ENCODE data around the gene MN1. TPM values are rescaled to one million over a fixed set of nuclear protein-coding genes. Genes with fewer than 3 reads are reported as not detected.

The MN1 gene
- total RNA-seq, 1 donor from 2014 or later = 5.9 TPM

- Mint-ChIP-seq H3K9me3 (ENCODE audit: low read depth) (peaks cover 10% of the 10 kb centered on the region), H3K27me3 (peaks cover 26% of the 10 kb centered on the region), H3K4me1 (ENCODE audit: low read depth) (peaks cover 13% of the 10 kb centered on the region), H3K4me3 (ENCODE audit: low read depth) (no peak overlapping the region), H3K36me3 (ENCODE audit: insufficient read depth) (no peaks in the 10 kb centered on the region), H3K27ac (no peak overlapping the region)
- TF ChIP-seq CTCF (IDR thresholded peaks at IDR 0.05; ENCODE audit: unreplicated experiment) = no peak
- no peak for DNase-seq (ENCODE audit: low spot score, unreplicated experiment)
Observed at GRCh38 chr22:27727673-27728451, 73.7 kb downstream of the MN1 start.

DNA sequence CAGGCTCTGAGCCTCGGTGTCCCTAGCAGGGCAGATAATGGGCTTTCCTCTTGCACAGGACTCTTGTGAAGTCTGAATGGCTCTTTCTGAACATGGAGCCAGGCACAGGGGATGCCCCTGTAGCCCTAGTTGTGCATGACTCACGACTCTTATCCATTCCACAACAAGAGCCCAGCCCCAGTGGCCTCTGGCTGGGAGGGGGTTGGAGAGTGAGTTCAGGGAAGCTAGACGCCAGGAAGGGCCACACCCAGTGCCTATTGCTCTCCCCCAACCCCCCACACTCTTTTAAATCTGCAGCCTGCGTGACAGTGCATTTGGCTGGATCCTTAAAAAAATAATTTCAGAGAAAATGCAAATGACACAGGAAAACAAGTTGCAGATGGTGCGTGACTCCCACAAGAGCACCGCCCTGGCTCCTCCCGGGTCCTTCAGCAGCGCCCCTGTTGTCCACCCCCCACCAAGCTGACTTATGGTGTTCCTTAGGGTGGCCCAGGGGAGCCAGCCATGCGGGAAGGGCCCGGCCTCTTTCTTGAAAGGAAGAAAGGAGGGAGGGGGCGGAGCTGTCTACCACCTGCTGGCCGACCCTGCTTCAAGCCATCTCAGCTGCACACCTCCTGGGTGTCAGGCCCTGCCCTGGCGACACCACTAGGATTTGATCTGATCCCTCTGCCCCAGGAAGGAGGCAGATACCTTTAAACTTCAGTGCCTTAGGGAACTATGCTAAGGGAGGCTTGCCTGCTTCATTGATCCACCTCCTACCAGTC lies 74.7 kb downstream of the MN1 start:
- Mint-ChIP-seq H3K4me3 (ENCODE audit: low read depth) (no peak overlapping the region), H3K27ac (no peak overlapping the region), H3K4me1 (ENCODE audit: low read depth) (peaks cover 13% of the 10 kb centered on the region), H3K9me3 (ENCODE audit: low read depth) (peaks cover 10% of the 10 kb centered on the region), H3K36me3 (ENCODE audit: insufficient read depth) (no peaks in the 10 kb centered on the region), H3K27me3 (peaks cover 26% of the 10 kb centered on the region)
- TF ChIP-seq CTCF (IDR thresholded peaks at IDR 0.05; ENCODE audit: unreplicated experiment) = no peak
- no peak for DNase-seq (ENCODE audit: low spot score, unreplicated experiment)

- H3K36me3 Mint-ChIP-seq (ENCODE audit: insufficient read depth) = no peaks in the 10 kb centered on the region
- H3K9me3 Mint-ChIP-seq (ENCODE audit: low read depth) = peaks cover 10% of the 10 kb centered on the region
- no peak overlapping the region for H3K4me3 Mint-ChIP-seq (ENCODE audit: low read depth)
- peaks cover 21% of the 10 kb centered on the region for H3K27me3 Mint-ChIP-seq
- no peak for DNase-seq (ENCODE audit: low spot score, unreplicated experiment)
- H3K4me1 Mint-ChIP-seq (ENCODE audit: low read depth) = peaks cover 13% of the 10 kb centered on the region
- no peak overlapping the region for H3K27ac Mint-ChIP-seq
- TF ChIP-seq CTCF (IDR thresholded peaks at IDR 0.05; ENCODE audit: unreplicated experiment) = no peak
Observed at GRCh38 chr22:27726331-27726685, 75.2 kb downstream of the MN1 start.

DNA sequence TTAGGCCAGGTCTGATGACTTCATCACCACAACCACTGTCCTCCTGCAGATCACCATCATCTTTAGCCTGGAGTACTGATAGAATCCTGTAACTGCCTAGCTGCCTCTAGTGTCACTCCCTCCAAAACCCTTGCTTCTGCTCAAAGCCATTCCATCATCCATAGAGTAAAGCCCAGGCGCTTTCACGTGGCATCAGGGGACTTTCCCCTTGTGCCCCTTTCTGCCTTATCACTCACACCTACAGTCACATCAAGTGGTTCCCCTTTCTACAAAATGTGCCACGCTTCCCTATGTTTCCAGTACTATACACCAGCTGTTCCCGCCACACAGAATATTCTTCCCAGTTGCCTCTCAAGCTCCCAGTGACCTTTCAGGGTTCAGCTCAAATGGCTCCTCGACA lies 75.9 kb downstream of the MN1 start:
- Mint-ChIP-seq H3K36me3 (ENCODE audit: insufficient read depth) (no peaks in the 10 kb centered on the region), H3K4me3 (ENCODE audit: low read depth) (no peak overlapping the region), H3K27me3 (peaks cover 23% of the 10 kb centered on the region), H3K9me3 (ENCODE audit: low read depth) (peaks cover 10% of the 10 kb centered on the region), H3K4me1 (ENCODE audit: low read depth) (peaks cover 13% of the 10 kb centered on the region), H3K27ac (no peak overlapping the region)
- no peak for TF ChIP-seq CTCF (IDR thresholded peaks at IDR 0.05; ENCODE audit: unreplicated experiment)
- DNase-seq (ENCODE audit: low spot score, unreplicated experiment) = no peak

- H3K9me3 Mint-ChIP-seq (ENCODE audit: low read depth) = peaks cover 10% of the 10 kb centered on the region
- TF ChIP-seq CTCF (IDR thresholded peaks at IDR 0.05; ENCODE audit: unreplicated experiment) = no peak
Observed at GRCh38 chr22:27724709-27725108, 76.8 kb downstream of the MN1 start.

More at GRCh38 chr22:27724709-27725108, 76.8 kb downstream of the MN1 start:
- no peak for DNase-seq (ENCODE audit: low spot score, unreplicated experiment)
- Mint-ChIP-seq H3K36me3 (ENCODE audit: insufficient read depth) (no peaks in the 10 kb centered on the region), H3K4me1 (ENCODE audit: low read depth) (peaks cover 13% of the 10 kb centered on the region), H3K27me3 (peaks cover 23% of the 10 kb centered on the region), H3K4me3 (ENCODE audit: low read depth) (no peak overlapping the region), H3K27ac (no peak overlapping the region)
